Hematopoietic multipotent progenitor cell treated with erythropoietin and hydrocortisone succinate and interleukin-3 and kit ligand, for 15 days (in vitro differentiated cells): ENCODE results near the gene FMN2.

Source experiments
- DNase-seq: peaks from one replicate; pipeline ENCODE4 v3.0.0-alpha.2; 2015; ENCODE audit warnings: low spot score

Gene FMN2

DNA sequence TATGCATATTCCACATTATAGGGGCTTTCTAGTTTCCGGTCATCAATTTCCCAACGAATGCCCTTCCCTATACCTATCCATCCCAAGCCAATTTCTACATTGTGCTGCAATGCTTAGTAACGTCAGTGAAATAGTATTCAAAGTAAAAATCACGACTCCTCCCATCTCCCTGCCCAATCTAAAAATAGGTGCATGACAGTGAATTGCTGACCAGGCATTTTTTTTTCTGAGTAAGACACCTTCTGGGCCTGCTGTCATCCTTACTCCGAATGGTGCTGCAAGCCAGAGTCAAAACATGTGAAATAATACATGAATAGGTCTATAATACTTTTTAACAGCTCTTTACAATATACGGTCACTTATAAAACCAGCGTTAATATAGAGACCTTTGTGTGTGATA is 400.1 kb downstream of the FMN2 start:
- DNase-seq = no peak

DNA sequence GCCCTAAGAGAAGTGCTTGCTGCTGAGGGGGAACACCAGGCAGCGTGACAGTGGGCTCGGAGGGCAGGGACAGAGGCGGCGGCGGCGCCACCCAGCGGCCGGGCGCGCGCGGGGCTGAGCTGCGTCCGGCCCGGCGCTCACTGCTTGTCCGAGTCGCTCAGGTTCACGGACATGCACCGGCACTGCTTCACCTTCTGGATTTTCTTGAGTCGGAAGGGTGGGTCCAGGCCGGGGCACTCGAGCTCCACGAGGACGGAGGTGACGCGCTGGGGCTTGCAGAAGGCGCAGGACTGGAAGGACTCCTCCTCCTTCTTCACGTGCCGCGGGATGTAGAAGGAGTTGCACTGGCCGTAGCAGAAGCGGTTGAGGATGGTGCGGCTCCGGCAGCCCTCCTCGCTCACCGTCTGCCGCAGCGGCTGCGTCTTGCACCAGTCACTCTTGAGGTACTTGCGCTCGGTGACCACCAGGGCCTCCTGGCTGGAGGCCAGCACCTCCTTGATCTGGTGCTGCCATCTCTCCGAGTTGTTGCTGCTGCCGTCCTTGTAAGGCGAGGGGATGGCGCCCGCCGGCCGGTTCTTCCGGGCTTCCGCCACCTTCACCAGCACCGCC is 401.3 kb downstream of the FMN2 start:
- no peak for DNase-seq

DNA sequence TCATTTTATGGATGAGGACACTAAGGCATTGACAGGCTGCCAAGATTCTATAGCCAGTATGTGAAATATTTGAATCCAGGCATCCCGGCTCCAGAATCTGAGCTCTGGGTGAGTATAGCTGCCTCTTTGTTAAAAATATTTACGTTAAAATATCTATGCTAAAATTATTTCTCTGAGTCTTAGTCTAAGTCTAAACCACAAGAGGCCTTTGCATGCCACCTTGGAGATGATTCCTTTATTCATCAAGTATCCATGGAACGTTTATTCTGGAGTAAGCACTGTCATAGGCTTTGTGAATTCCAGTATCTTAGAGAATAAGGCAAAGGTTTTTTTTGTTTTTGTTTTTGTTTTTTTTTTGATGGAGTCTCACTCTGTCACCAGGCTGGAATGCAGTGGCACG is 403.9 kb downstream of the FMN2 start:
- DNase-seq = no peak

DNA sequence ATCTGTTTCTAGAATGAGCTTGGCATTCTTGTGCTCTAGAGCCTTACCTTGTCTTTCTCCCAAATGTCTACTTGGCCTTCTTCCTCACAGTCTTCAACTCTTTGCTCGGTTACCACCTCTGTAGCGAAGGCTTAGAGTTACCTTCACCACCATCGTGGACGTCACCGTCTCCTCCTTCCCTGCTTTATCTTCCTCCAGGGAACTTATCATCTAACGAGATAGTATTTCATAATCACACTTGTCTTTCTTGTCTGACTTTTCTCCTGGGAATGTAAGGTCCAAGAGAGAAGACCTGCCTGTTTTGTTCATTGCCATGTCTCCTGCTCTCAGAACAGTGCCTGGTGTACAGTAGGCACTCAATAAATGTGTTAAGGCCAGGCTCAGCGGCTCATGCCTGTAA is 404.7 kb downstream of the FMN2 start:
- DNase-seq = no peak

DNA sequence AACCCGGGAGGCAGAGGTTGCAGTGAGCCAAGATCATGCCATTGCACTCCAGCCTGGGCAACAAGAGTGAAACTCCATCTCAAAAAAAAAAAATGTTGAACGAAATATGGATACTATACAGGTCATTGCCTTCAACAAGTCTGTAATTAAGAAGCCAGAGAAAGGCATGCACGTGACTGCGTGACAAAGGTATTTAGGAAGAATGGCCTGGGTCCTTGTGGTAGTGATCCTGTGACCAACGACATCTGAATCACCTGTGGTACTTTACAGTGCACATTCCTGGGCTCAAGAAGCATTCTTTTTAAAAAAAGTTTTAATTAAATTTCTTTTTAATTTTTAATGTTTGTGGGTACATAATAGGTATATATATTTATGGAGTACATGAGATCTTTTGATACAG is 405.3 kb downstream of the FMN2 start:
- no peak for DNase-seq

DNA sequence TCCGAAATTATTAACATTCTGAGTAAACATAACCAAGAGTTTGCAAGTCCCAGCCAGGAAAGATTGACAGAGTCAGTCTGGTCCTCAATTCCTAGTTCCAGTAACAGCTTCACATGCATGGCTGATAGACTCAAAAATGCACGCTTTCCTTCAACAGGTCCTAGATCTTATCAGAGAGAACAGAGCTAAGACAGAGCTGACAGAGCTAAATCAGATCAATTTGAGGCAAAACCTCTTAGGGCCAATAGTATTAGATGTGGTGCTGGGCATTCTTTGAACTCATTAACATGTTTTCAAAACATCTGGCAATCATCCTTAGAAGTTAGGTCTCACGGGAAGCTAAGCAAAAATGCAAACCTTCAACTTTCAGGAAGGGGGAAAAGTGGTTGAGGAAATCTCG is 406.2 kb downstream of the FMN2 start:
- no peak for DNase-seq

DNA sequence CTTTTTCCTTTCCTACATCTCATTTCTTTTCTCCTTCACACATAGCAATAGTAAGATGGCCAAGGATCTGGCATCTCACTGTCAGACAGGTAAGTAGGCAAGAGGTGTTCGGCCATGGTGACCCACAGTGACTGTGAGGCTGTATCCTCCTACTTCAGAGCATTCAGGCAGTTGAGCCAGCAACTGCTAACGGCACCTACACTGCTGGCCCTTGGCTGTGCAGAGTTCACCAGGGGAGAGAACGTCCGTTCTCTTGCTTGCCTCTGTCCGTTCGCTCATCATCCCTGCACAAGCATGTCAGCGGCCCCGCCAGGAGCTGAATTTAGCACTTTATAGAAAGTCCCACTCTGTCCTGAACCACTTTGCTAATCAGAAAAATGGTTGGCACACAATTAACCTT is 406.7 kb downstream of the FMN2 start:
- no peak for DNase-seq

DNA sequence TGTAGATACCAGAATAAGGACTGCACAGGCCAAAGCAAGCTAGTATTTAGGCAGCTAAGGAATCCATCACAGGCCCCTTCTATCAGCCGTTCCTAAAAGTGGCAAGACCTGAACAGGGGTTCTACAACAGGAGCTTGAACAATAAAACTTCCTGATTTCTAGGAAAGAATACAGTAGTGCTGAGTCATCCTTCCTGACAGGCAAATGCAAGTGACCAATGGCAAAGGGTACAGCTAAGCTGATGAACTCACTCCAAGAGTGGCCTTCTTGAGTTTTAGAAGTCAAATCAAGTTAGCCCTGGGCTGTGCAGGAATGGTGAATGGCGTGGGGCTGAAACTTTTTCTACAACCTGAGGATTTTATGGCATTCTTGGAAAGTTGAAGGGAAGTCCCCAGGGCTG is 407.3 kb downstream of the FMN2 start:
- DNase-seq = no peak

DNA sequence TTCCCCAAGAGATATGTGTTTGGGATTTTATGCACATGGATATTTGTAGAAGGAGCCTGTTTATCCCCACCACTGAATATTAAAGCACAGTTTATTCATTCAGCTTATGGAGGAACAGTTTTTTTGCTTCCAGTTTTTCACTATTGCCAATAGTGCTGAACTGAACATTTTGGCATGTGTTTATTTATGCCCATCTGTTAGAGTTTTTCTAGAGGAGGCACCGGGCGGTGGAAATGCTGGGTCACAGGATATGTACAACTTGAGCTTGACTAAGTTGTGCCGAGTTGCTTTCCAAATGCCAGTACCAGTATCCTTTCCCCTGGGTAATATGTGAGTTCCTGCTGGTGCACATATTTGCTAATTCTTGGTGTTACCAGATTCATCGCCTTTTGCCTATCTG is 409.0 kb downstream of the FMN2 start:
- no peak for DNase-seq

DNA sequence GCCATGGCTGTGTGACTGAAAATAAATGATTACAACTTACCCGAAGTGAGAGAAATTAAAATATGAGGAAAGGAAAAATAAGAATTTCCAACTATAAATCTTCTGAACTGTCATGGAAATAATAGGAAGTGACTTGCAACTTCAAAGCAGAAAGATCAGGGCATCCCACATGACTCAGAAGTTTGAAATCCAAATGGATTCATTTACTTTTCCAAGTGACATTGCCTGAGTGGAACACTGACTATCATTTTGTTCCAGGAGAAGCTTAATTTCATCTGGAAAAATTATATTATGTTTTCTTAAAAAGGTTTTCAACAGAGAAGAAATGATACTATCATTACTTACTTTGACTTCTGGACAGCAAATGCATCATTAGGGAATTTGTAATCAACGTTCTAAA is 409.4 kb downstream of the FMN2 start:
- no peak for DNase-seq

DNA sequence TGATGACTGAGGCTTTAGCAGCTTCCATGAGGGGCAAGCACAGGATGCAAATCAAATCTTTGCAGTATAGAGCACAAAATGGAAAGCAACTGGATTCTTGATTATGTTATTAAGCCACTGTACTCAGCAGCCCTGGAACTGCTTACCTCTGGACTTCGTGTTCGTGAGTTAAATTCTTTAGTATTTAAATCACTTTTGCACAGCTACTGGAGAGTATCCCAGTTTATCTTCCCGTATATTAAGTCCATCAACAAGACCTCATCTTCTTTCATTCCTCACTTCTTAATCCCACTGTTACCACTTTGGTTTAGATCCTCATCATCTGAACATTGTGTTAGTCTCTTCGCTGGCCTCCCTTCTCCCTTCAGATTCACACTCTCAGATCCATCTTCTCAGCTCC is 411.4 kb downstream of the FMN2 start:
- no peak for DNase-seq

DNA sequence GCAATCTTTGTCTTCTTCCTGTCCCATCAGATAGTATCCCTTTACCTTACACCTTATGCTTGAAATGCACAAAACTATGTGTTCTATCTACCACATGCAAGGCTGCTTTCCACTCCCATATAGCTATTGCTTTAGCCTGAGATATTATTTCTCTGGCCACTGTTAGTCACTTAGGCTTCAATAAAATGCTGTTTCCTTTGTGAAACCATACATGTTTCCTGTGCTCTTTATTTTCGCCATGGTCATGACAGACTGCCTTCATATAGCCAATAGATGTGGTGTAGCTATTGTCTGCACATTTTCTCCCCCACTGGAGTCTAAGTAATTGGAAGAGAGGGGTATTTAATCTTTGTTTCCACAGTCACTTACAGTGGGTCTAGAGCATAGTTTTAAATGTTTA is 411.9 kb downstream of the FMN2 start:
- DNase-seq = no peak

DNA sequence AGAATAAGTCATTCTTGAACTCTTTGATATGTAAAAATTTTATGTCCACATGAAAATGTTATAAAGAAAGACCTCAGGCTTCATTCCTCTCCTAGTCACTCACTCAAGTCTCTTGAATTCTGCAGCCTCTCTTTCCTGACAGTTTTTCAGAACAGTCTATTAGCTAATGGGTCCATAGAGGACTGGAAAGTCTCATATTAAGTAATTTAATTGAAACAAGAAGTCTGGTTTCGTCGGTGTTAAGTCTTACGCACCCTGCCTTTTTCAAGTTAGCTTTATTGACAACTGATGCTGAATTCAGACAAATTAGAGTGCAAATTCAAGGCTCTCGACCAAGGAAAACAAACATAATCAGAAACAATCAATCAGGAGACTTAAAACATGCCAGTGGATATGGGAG is 414.5 kb downstream of the FMN2 start:
- DNase-seq = no peak

DNA sequence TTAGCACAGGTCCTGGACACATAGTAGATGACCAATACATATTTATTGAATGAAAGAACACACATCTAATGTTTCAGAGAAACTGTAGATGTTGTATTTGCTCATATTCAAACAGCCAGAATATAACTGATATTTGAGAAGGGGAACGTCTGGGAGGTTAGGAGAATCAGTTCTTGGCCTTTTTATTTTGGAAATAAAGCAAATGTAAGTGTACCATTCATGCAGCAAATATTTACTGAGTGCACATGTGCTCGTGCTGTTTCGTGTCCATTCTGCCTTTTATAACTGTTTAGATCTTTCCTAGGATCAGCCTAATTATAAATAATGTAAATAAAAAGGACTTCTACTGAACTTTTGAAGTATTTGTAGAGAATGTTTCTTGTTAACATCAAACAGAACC is 416.5 kb downstream of the FMN2 start:
- no peak for DNase-seq

DNA sequence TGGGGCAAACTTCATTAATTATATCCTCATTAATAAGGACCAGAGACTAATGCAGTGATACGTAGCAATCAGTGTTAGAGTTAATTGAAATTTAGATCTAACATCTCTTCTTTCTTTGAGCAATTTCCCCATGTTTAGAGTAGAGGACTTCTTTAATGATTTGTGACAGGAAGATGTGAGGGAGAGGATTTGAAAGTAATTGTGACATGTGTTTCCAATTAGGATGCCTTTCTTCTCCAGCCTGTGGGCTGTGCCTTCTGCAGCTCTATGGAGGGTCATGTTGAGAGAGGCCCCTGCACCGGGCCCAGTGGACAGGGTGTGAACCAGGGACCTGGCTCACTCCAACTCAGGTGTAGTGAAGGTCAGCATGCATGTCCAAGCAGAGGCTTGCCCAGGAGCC is 417.3 kb downstream of the FMN2 start:
- DNase-seq = no peak

DNA sequence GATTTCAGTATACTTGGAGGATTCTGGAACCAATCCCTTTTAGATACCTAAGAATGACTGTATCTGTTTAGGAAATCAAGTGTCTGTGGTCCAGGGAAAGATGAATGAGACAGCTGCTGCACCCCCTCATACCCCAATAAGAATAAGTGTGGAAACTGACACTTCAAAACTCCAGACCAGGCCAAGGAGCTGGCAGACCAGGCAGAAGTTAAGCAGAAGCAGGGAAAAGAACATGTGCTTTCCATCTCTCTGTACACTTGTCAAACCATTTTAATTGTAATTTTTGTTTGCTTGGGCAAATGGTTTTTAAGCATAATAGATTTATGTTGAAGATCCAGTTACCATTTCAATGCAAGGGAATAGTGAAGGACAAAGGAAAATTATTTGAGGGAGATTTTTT is 420.1 kb downstream of the FMN2 start:
- DNase-seq = no peak

DNA sequence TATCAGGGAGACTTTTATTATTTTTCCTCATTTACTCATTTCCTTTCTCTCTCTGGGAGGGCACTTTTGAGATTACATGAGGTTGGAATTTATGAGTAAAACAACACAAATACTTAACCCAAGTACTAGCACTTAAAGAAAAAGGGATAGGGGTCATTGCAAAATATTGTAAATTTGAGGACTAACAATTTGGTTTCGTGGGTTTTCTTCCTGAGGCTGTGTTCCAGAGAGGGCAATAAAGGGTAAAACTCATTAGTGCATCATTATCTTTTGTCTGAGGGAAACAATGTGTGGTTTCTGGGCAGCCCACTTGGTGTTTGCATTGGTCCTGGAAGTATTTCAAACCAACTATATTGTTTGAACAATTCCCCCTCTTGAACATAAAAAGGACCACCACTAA is 423.8 kb downstream of the FMN2 start:
- no peak for DNase-seq

DNA sequence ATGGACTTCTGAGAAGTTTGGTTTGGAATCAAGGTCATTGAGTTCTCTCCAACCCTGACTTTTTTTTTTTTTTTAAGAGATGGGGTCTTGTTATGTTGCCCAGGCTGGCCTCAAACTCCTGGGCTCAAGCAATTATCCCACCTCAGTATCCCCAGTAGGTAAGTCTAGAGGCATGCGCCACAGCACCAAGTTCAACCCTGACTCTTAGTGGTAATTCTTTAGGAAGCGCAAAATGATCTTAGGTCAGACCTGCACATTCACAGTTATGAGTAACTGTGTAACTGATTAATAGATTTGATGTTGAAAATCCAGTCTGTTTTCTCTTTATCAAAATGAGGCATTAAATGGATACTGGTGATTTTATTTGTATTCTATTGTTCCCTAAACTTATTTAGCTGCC is 424.4 kb downstream of the FMN2 start:
- no peak for DNase-seq

DNA sequence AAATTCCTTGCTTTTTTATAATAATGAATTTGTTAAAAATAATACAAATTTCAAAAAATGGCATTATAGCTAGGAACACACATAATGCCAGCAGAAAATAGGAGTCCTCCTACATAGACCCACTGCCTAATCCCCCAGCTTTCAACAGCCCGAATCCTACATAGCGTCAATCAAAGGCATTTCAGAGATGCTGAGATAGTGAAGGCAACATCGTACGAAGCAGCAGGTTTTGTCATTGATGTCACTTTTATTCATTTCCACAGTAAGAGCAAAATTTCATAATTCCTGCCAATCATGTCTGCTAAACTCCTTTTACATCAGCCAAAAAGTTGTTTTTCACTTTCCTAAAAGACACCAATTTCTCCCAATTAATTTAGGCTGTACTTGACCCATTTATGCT is 426.2 kb downstream of the FMN2 start:
- no peak for DNase-seq

DNA sequence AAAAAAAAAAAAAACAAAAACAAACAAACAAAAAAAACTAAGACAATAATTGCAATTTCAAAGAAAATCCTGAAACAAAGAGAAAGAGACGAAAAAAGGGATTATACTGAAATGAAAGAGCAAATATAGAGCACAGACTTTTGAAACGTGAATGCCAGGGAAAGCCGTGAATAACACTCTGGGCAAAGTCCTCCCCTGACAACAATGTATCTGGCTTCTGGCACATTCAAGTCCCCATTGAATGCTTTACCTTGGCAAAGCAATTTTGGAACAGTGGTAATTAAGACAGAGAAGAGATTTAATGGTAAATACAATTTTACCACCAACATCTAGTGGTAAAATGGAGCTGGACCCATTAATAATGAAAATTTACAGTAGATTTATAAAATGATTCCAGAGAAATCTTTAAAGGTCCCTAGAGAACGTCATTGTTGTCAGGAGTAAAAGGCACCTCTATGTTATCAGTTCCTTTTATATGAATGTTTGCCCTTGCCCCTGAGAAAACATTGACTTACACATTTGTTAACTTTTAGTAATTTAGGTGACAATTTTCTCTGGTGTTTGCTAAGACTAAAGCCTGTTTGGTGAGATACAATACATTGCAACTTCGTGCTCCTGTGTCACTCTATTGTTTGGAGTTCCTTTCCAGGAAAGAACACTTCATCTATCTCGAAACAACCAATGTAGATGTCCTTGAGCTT is 430.6 kb downstream of the FMN2 start:
- no peak for DNase-seq

DNA sequence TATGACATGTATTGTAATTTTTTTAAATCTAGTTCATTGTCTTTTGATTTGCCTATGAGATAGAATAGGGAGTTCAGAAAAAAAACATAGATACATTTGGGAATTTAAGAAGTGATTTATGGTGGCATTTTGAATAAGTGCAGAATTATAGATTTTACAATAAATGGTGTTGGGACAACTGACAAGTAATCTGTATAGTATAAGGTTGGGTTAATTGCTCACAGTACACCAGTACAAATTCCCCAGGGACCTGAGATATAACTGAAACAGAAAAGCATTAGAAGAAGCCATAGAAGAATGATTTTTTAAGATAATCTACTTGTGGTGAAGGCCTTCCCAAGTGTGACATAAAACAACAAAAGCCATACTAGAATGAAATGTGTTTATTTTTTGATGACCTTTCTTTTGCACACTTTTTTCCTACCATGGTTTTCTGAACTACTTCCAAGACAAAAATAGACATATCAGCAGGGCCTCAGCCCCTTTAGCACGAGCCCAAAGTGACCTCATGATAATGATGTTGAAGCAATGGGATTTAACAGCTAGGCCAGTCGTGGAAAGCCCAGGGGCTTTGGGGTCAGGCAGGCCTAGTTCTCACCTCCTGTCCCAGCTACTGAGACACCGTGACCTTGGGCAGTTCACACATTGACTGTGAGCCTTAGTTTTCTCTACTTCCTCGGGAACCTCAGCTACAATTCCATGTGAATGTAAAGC is 432.8 kb downstream of the FMN2 start:
- DNase-seq = no peak
